Vagina (tissue), 2 donors: ENCODE results near the gene CAPN15. TPM values are rescaled to one million over a fixed set of nuclear protein-coding genes. Genes with fewer than 3 reads are reported as not detected.

Experiments used
- DNase-seq, 2 donors: peaks; one replicate each; pipeline ENCODE4 v3.0.0-alpha.2; 2017; ENCODE audit errors: extremely low spot score in 2 of 2
- H3K27ac ChIP-seq: fragments of 200-600 bp; sonication (generic); one replicate; pipeline ENCODE4 v1.5.1; 2019
- H3K27me3 ChIP-seq: fragments of 200-600 bp; sonication (generic); one replicate; pipeline ENCODE4 v1.5.1; 2019
- H3K36me3 ChIP-seq, 2 donors: fragments of 200-600 bp; sonication (generic); one replicate each; pipeline ENCODE4 v1.5.1; 2017 to 2019
- H3K4me1 ChIP-seq: fragments of 200-600 bp; sonication (generic); one replicate; pipeline ENCODE4 v1.5.1; 2019
- H3K4me3 ChIP-seq, 2 donors: fragments of 200-600 bp; sonication (generic); 1 replicate in 1 of 2; 2 replicates in 1 of 2; pipeline ENCODE4 v1.5.1; 2016 to 2019
- H3K9me3 ChIP-seq: fragments of 200-600 bp; sonication (generic); one replicate; pipeline ENCODE4 v1.5.1; 2019
- CTCF ChIP-seq, 3 experiments: fragments of 450-650 bp in 2 of 3; fragments of 200-600 bp in 1 of 3; sonication (generic) in 1 of 3; IDR thresholded peaks; one replicate each; pipeline ENCODE4 v1.5.1; 2017 to 2019; ENCODE audit warnings: antibody characterized with exemption in 3 of 3, mild to moderate bottlenecking in 2 of 3, moderate library complexity in 2 of 3
- POLR2A ChIP-seq, 2 donors: fragments of 450-650 bp; IDR thresholded peaks; one replicate each; pipeline ENCODE4 v1.6.1; 2017; ENCODE audit warnings: antibody characterized with exemption in 2 of 2, mild to moderate bottlenecking in 2 of 2, moderate library complexity in 2 of 2
- POLR2AphosphoS5 ChIP-seq, 2 donors: sonication (generic); formaldehyde crosslinking; IDR thresholded peaks; one replicate each; pipeline ENCODE4 v1.9.0; 2017; ENCODE audit warnings: antibody characterized with exemption in 2 of 2, mild to moderate bottlenecking in 2 of 2, low read depth in 1 of 2; ENCODE audit not compliant: insufficient read depth in 1 of 2
- intact Hi-C: fragments of 100-400 bp; cut with DNase I; formaldehyde crosslinking; loops from one replicate; pipeline ENCODE4 v1.15.1; 2023
- total RNA-seq: library from RNA; depleted of rRNA; stranded (reverse); fragments of >200 nt; gene quantifications from one replicate; pipeline ENCODE4 v1.2.3, GENCODE V29; 2016

CAPN15 gene
- total RNA-seq, 1 donor from 2014 or later = 38.3 TPM

DNA sequence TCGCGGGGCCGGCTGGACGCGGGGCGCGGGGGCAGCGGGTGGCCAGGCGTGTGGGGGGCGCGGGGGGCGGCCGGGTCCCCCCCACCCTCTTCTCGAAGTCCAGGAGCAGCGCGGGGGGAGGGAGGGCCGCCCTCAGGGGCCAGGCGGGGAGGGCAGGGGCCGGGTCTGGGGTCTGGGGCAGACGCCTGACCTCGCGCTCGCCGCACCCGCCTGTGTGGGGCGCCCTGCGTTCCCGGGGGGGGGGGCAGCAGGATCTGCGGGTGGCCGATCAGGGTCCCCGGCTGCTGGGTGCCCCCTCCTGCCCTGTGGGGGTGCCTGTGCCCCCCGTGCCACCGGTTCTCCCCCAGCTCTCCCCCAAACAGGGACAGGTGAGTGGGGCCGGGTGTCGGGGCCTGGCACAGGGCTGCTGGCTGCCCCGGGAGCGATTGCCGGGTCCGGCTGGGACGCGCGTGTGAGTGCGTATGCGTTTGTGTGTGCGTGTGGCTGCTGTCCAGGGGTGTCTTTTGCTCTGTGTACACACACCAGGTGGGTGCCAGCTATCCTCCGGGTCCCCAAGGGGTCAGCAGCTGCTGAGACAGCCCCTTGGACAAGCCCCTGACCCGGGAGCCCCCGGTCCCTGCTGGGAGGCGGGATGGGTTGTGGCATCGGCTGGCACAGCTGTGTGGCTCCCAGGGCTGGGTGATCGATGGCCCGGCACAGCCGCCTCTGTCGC, 33.3 kb downstream of the CAPN15 start:
- H3K4me3 ChIP-seq = peak overlapping the region in 1 of 2 donors; percentile 38
- no peak for DNase-seq
- H3K27me3 ChIP-seq = no peaks in the 10 kb centered on the region

GRCh38 chr16:561413-561794, 33.9 kb downstream of the CAPN15 start:
- no peak for DNase-seq
- TF ChIP-seq CTCF (IDR thresholded peaks at IDR 0.05) (no peak), POLR2A (IDR thresholded peaks at IDR 0.05) (no peak), POLR2AphosphoS5 (IDR thresholded peaks at IDR 0.05; ENCODE audit: insufficient read depth in 1 of 2, low read depth in 1 of 2) (no peak)
- Histone ChIP-seq H3K27ac (no peak overlapping the region), H3K4me1 (peaks cover 17% of the 10 kb centered on the region), H3K9me3 (no peaks in the 10 kb centered on the region), H3K27me3 (no peaks in the 10 kb centered on the region), H3K4me3 (no peak overlapping the region), H3K36me3 (no peaks in the 10 kb centered on the region)
- intact Hi-C loops = no loop called here

More for the DNA sequence above, 33.3 kb downstream of the CAPN15 start:
- intact Hi-C loops = no loop called here
- peaks cover 11% of the 10 kb centered on the region for H3K4me1 ChIP-seq
- H3K27ac ChIP-seq = no peak overlapping the region
- no peaks in the 10 kb centered on the region for H3K9me3 ChIP-seq
- TF ChIP-seq POLR2A (IDR thresholded peaks at IDR 0.05) (no peak), CTCF (IDR thresholded peaks at IDR 0.05) (no peak), POLR2AphosphoS5 (IDR thresholded peaks at IDR 0.05; ENCODE audit: insufficient read depth in 1 of 2, low read depth in 1 of 2) (no peak)
- H3K36me3 ChIP-seq = no peaks in the 10 kb centered on the region

- intact Hi-C loops = no loop called here
- H3K27ac ChIP-seq = no peak overlapping the region
- H3K9me3 ChIP-seq = no peaks in the 10 kb centered on the region
- DNase-seq = no peak
- peaks cover 25% of the 10 kb centered on the region for H3K4me1 ChIP-seq
- no peaks in the 10 kb centered on the region for H3K36me3 ChIP-seq
- no peaks in the 10 kb centered on the region for H3K27me3 ChIP-seq
- TF ChIP-seq CTCF (IDR thresholded peaks at IDR 0.05) (no peak), POLR2AphosphoS5 (IDR thresholded peaks at IDR 0.05; ENCODE audit: insufficient read depth in 1 of 2, low read depth in 1 of 2) (no peak), POLR2A (IDR thresholded peaks at IDR 0.05) (no peak)
- H3K4me3 ChIP-seq = no peak overlapping the region
Measured at GRCh38 chr16:561957-562938, 34.7 kb downstream of the CAPN15 start.

DNA sequence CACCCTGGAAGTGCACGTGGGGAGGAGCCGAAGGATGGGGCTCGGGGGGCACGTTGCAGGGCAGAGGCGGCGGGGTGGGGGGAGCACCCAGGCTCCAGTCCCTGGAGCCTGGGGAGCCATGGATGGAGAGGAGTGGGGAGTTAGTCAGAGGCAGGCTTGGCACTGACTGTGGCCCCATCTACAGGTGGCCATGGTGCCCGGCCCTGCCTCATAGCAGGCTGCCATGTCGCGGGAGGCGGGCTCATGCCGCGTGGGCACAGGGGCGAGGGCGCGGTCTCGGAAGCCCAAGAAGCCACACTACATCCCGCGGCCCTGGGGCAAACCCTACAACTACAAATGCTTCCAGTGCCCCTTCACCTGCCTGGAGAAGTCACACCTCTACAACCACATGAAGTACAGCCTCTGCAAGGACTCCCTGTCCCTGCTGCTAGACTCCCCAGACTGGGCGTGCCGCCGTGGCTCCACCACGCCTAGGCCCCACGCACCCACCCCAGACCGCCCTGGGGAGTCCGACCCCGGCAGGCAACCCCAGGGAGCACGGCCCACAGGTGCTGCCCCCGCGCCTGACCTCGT, 35.6 kb downstream of the CAPN15 start:
- Histone ChIP-seq H3K36me3 (no peaks in the 10 kb centered on the region), H3K4me3 (no peak overlapping the region), H3K27me3 (no peaks in the 10 kb centered on the region), H3K27ac (no peak overlapping the region), H3K4me1 (peaks cover 34% of the 10 kb centered on the region), H3K9me3 (no peaks in the 10 kb centered on the region)
- no peak for DNase-seq
- no peak for TF ChIP-seq POLR2A (IDR thresholded peaks at IDR 0.05)
- TF ChIP-seq POLR2AphosphoS5 (IDR thresholded peaks at IDR 0.05; ENCODE audit: insufficient read depth in 1 of 2, low read depth in 1 of 2) = no peak
- no peak for TF ChIP-seq CTCF (IDR thresholded peaks at IDR 0.05)
- intact Hi-C loops = no loop called here
